H1 (cell line): ENCODE measurements around the gene TAMALIN. TPM values are rescaled to one million over a fixed set of nuclear protein-coding genes. Genes with fewer than 3 reads are reported as not detected.

Source experiments
- CTCF ChIA-PET: fragments of 300-600 bp; sonication (Branson Sonifier 250); formaldehyde crosslinking; loops from one replicate; lab custom pipeline; 2021; ENCODE audit not compliant: partially characterized antibody; lab: Charles Lee
- POLR2A ChIA-PET: fragments of 300-600 bp; sonication (Branson Sonifier 250); formaldehyde crosslinking; loops from one replicate; lab custom pipeline; 2021; ENCODE audit warnings: inconsistent platforms; ENCODE audit not compliant: partially characterized antibody; lab: Charles Lee
- DNase-seq, 2 experiments: peaks; one replicate each; pipeline versions ENCODE4 v3.0.0 to v3.0.0-alpha.2; 2010 to 2022; ENCODE audit warnings: low spot score in 2 of 2, low read depth in 1 of 2, mixed read lengths in 1 of 2
- FAIRE-seq: peaks from 2 replicates; lab custom pipeline; 2011; peaks lifted over from hg19 to GRCh38; lab: Jason Lieb, UNC
- H2AFZ ChIP-seq: 2 replicates; pipeline ENCODE4 v1.8.1; 2012; ENCODE audit warnings: low read length, inconsistent platforms
- H2AK5ac ChIP-seq: 2 replicates; pipeline ENCODE4 v1.6.1; 2013; ENCODE audit warnings: low read depth, low read length
- H2BK120ac ChIP-seq: replicated peaks from 2 replicates; pipeline ENCODE3; 2013; ENCODE audit warnings: low read depth, low read length, inconsistent platforms
- H2BK12ac ChIP-seq: 2 replicates; pipeline ENCODE4 v1.6.1; 2013; ENCODE audit warnings: low read depth, low read length
- H2BK15ac ChIP-seq: 2 replicates; pipeline ENCODE4 v1.6.1; 2013; ENCODE audit warnings: low read length
- H2BK20ac ChIP-seq: 2 replicates; pipeline ENCODE4 v1.6.1; 2013; ENCODE audit warnings: low read length
- H2BK5ac ChIP-seq: 2 replicates; pipeline ENCODE4 v1.6.1; 2013; ENCODE audit warnings: low read depth, low read length
- H3K14ac ChIP-seq: 2 replicates; pipeline ENCODE4 v1.6.1; 2013; ENCODE audit warnings: inconsistent platforms; ENCODE audit not compliant: insufficient read length
- H3K18ac ChIP-seq: 2 replicates; pipeline ENCODE4 v1.6.1; 2013; ENCODE audit warnings: low read length; ENCODE audit errors: extremely low read depth
- H3K23ac ChIP-seq: 2 replicates; pipeline ENCODE4 v1.6.1; 2013; ENCODE audit warnings: inconsistent platforms; ENCODE audit not compliant: insufficient read length
- H3K23me2 ChIP-seq: 2 replicates; pipeline ENCODE4 v1.6.1; 2013; ENCODE audit warnings: low read depth, low read length
- H3K27ac ChIP-seq: 2 replicates; pipeline ENCODE4 v1.6.1; 2011; ENCODE audit warnings: low read depth, low read length, inconsistent platforms
- H3K27me3 ChIP-seq, 4 experiments: replicated peaks in 1 of 4; 1 replicate in 1 of 4; 2 replicates in 3 of 4; pipeline versions ENCODE4 v1.6.1 to v1.8.1; 2011 to 2013; ENCODE audit warnings: low read length in 3 of 4, mild to moderate bottlenecking in 3 of 4, inconsistent platforms in 2 of 4, mixed read lengths in 2 of 4, moderate library complexity in 1 of 4; ENCODE audit not compliant: control insufficient read depth in 3 of 4, insufficient read depth in 3 of 4; ENCODE audit errors: extremely low read depth in 1 of 4
- H3K36me3 ChIP-seq, 4 experiments: 2 replicates each; pipeline versions ENCODE4 v1.6.1 to v1.8.1; 2011 to 2013; ENCODE audit warnings: mild to moderate bottlenecking in 4 of 4, low read length in 3 of 4, moderate library complexity in 2 of 4, control low read depth in 1 of 4, inconsistent platforms in 1 of 4; ENCODE audit not compliant: insufficient read depth in 4 of 4, control insufficient read depth in 2 of 4
- H3K4ac ChIP-seq: replicated peaks from 2 replicates; pipeline ENCODE3; 2013; ENCODE audit warnings: low read length, low read depth, mixed read lengths, inconsistent platforms; ENCODE audit not compliant: insufficient read length
- H3K4me1 ChIP-seq, 4 experiments: replicated peaks in 1 of 4; 1 replicate in 1 of 4; 2 replicates in 3 of 4; pipeline versions ENCODE4 v1.6.1 to v1.8.1; 2011 to 2013; ENCODE audit warnings: low read length in 3 of 4, inconsistent platforms in 2 of 4, mixed read lengths in 1 of 4; ENCODE audit not compliant: insufficient read depth in 4 of 4, control insufficient read depth in 3 of 4
- H3K4me2 ChIP-seq, 2 experiments: 2 replicates each; pipeline versions ENCODE4 v1.6.1 to v1.8.1; 2011 to 2013; ENCODE audit warnings: low read depth in 2 of 2, low read length in 2 of 2, control low read depth in 1 of 2, inconsistent platforms in 1 of 2, mild to moderate bottlenecking in 1 of 2; ENCODE audit not compliant: insufficient read depth in 1 of 2
- H3K4me3 ChIP-seq, 4 experiments: fragments of 200-600, 300-600 bp in 1 of 4; sonication (generic), shearing (Covaris generic), sonication (Bioruptor Twin) in 1 of 4; 2 replicates each; pipeline versions ENCODE4 v1.5.1 to v1.8.1; 2011 to 2016; ENCODE audit warnings: low read length in 4 of 4, low read depth in 3 of 4, control low read depth in 2 of 4, inconsistent platforms in 2 of 4, mild to moderate bottlenecking in 2 of 4, mixed read lengths in 1 of 4, moderate library complexity in 1 of 4; ENCODE audit not compliant: insufficient read depth in 2 of 4; ENCODE audit errors: extremely low read depth in 1 of 4
- H3K56ac ChIP-seq: replicated peaks from 2 replicates; pipeline ENCODE3; 2013; ENCODE audit warnings: low read depth, mild to moderate bottlenecking, mixed read lengths, low read length, inconsistent platforms; ENCODE audit not compliant: insufficient read length
- H3K79me1 ChIP-seq: 2 replicates; pipeline ENCODE4 v1.6.1; 2013; ENCODE audit warnings: low read depth, low read length, control low read depth
- H3K79me2 ChIP-seq, 2 experiments: 2 replicates each; pipeline versions ENCODE4 v1.6.1 to v1.8.1; 2012 to 2013; ENCODE audit warnings: low read length in 2 of 2, mild to moderate bottlenecking in 2 of 2, inconsistent platforms in 1 of 2; ENCODE audit not compliant: insufficient read depth in 2 of 2, control insufficient read depth in 1 of 2
- H3K9ac ChIP-seq, 4 experiments: replicated peaks in 1 of 4; 1 replicate in 1 of 4; 2 replicates in 3 of 4; pipeline versions ENCODE4 v1.6.1 to v1.8.1; 2011 to 2013; ENCODE audit warnings: low read depth in 3 of 4, low read length in 3 of 4, control low read depth in 2 of 4, mild to moderate bottlenecking in 2 of 4, moderate library complexity in 2 of 4, inconsistent platforms in 1 of 4; ENCODE audit errors: extremely low read depth in 1 of 4
- H3K9me3 ChIP-seq, 2 experiments: 2 replicates each; pipeline versions ENCODE4 v1.6.1 to v1.8.1; 2012 to 2013; ENCODE audit warnings: mild to moderate bottlenecking in 2 of 2, moderate library complexity in 2 of 2, control low read depth in 1 of 2, inconsistent platforms in 1 of 2, low read depth in 1 of 2, low read length in 1 of 2, mixed read lengths in 1 of 2; ENCODE audit not compliant: insufficient read depth in 2 of 2
- H4K20me1 ChIP-seq, 2 experiments: replicated peaks in 1 of 2; 2 replicates each; pipeline versions ENCODE3 to v1.8.1; 2011 to 2013; ENCODE audit warnings: inconsistent platforms in 2 of 2, low read length in 2 of 2, mild to moderate bottlenecking in 1 of 2; ENCODE audit not compliant: insufficient read depth in 2 of 2, control insufficient read depth in 1 of 2
- H4K5ac ChIP-seq: 2 replicates; pipeline ENCODE4 v1.6.1; 2013; ENCODE audit warnings: low read length, low read depth, mixed read lengths, inconsistent platforms; ENCODE audit not compliant: insufficient read length
- H4K8ac ChIP-seq: 2 replicates; pipeline ENCODE4 v1.8.0; 2013; ENCODE audit warnings: mild to moderate bottlenecking, moderate library complexity, low read length, inconsistent platforms; ENCODE audit not compliant: insufficient read depth; ENCODE audit errors: extremely low read depth
- H4K91ac ChIP-seq: replicated peaks from 2 replicates; pipeline ENCODE3; 2013; ENCODE audit warnings: low read length, mixed read lengths, inconsistent platforms; ENCODE audit not compliant: insufficient read length
- CBX5 ChIP-seq: fragments of 300-800, 300-1000 bp; sonication (generic); IDR thresholded peaks from 2 replicates; pipeline ENCODE4 v1.7.1; 2016; ENCODE audit warnings: antibody characterized with exemption, low read length, low read depth
- CBX8 ChIP-seq: fragments of 300-800, 300-1000 bp; sonication (generic); IDR thresholded peaks from 2 replicates; pipeline ENCODE4 v1.7.1; 2016; ENCODE audit warnings: low read depth, low read length, borderline replicate concordance
- HDAC2 ChIP-seq, 2 experiments: fragments of 300-600 bp in 1 of 2; sonication (generic) in 1 of 2; IDR thresholded peaks; 2 replicates each; pipeline ENCODE4 v1.6.1; 2011 to 2012; ENCODE audit warnings: low read depth in 2 of 2, low read length in 2 of 2, mild to moderate bottlenecking in 2 of 2, moderate library complexity in 2 of 2, borderline replicate concordance in 1 of 2, inconsistent platforms in 1 of 2
- JUN ChIP-seq: IDR thresholded peaks from 2 replicates; pipeline ENCODE4 v1.6.1; 2011; ENCODE audit warnings: low read depth, mild to moderate bottlenecking, improper control_type of control experiment, low read length
- MAFK ChIP-seq: IDR thresholded peaks from 2 replicates; pipeline ENCODE4 v1.6.1; 2012; ENCODE audit warnings: low read depth, mild to moderate bottlenecking, improper control_type of control experiment, low read length
- NANOG ChIP-seq: IDR thresholded peaks from 2 replicates; pipeline ENCODE4 v1.6.1; 2011; ENCODE audit warnings: low read length, low read depth, mild to moderate bottlenecking, inconsistent platforms; ENCODE audit not compliant: insufficient read depth, poor library complexity, severe bottlenecking
- RXRA ChIP-seq: IDR thresholded peaks from 2 replicates; pipeline ENCODE4 v1.6.1; 2011; ENCODE audit warnings: low read depth, mild to moderate bottlenecking, low read length, moderate library complexity; ENCODE audit not compliant: insufficient read depth
- SIRT6 ChIP-seq: IDR thresholded peaks from one replicate; pipeline ENCODE4 v1.7.1; 2012; ENCODE audit warnings: low read length, inconsistent platforms
- SP1 ChIP-seq: IDR thresholded peaks from 2 replicates; pipeline ENCODE4 v1.6.1; 2011; ENCODE audit warnings: low read depth, low read length
- SP4 ChIP-seq: IDR thresholded peaks from 2 replicates; pipeline ENCODE4 v1.6.1; 2012; ENCODE audit warnings: low read length, inconsistent platforms
- TAF1 ChIP-seq: IDR thresholded peaks from 2 replicates; pipeline ENCODE4 v1.6.1; 2011; ENCODE audit warnings: mild to moderate bottlenecking, low read depth, low read length
- ZNF274 ChIP-seq: IDR thresholded peaks from 2 replicates; pipeline ENCODE4 v1.7.0; 2012; ENCODE audit warnings: low read length, borderline replicate concordance; ENCODE audit errors: extremely low read depth
- WGBS, 2 experiments: shearing (Covaris generic) in 1 of 2; methylation state at CpG; one replicate each; pipeline versions ENCODE4 v1.1.6 to v1.1.7; 2013 to 2015; ENCODE audit warnings: low lambda C conversion rate in 2 of 2, mixed read lengths in 2 of 2, inconsistent platforms in 1 of 2, low coverage in 1 of 2, missing lambda C conversion rate in 1 of 2; ENCODE audit not compliant: insufficient replicate concordance in 2 of 2, insufficient coverage in 1 of 2, insufficient read length in 1 of 2; ENCODE audit errors: extremely low coverage in 1 of 2, missing lambda C conversion rate in 1 of 2; 5-methylcytosine and 5-hydroxymethylcytosine counted together
- polyA plus RNA-seq, 7 experiments: library from polyadenylated mRNA; depleted of rRNA in 3 of 7; stranded (reverse) in 5 of 7; unstranded in 2 of 7; fragments of >200 nt in 5 of 7; fragments of 200-250 nt in 2 of 7; gene quantifications; 1 replicate in 5 of 7; 2 replicates in 1 of 7; 4 replicates in 1 of 7; pipeline versions ENCODE4 v1.2.1 to v1.2.3, GENCODE V29; 2011 to 2013; ENCODE audit warnings: missing spikeins in 2 of 7, mixed read lengths in 2 of 7
- total RNA-seq: library from RNA; stranded (reverse); fragmentation: NEBNext Ultra II Directional; extraction: Animal tissue kit (Norgen Biotek cat#: 25700); gene quantifications from 2 replicates; pipeline ENCODE4 v1.2.1, GENCODE V29; 2021
- TF ChIP-seq, protein P1 (sequence below): IDR thresholded peaks from 2 replicates; pipeline ENCODE4 v1.6.1; 2011; ENCODE audit warnings: low read depth, mild to moderate bottlenecking, low read length; ENCODE audit not compliant: insufficient read depth

The TAMALIN gene
- total and polyA plus RNA-seq, 2 of the 8 experiments (the other 6 are each of a cell fraction or from before 2014, with no cell fraction given): 2.6 to 4.9 TPM

DNA sequence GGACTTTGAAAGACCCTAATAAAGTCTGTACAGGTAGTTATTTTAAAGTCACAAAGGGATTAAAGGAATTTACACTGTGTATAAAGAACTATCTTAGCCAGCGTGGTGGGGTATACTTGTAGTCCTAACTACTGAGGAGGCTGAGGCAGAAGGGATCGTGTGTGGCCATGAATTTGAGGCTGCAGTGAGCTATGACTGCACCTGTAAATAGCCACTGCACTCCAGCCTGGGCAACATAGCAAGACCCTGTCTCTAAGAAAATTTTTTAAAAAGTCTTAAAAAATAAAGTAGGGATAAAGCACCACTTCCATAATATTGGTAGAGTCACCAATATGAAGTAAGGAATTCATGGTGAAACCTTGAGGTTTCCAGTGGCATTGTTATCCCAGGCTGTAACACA, 37.1 kb upstream of the TAMALIN start:
- H3K56ac ChIP-seq: no peak overlapping the region
- H3K18ac ChIP-seq: no peak overlapping the region
- H2BK20ac ChIP-seq: no peak overlapping the region
- no peaks in the 10 kb centered on the region for H3K23me2 ChIP-seq
- peaks cover 0 to 27% of the 10 kb centered on the region in 2 experiments; a peak in 1 of 4 replicates for H3K79me2 ChIP-seq
- H4K20me1 ChIP-seq: peaks cover 9 to 17% of the 10 kb centered on the region in 2 experiments
- WGBS, 2 experiments: 86% methylated on average over 2 of the region's 2 CpGs; no CpG with 5 or more reads in 1 of the 2 experiments
- no peak overlapping the region for H3K27ac ChIP-seq
- H3K9me3 ChIP-seq: no peaks in the 10 kb centered on the region; a peak in 1 of 4 replicates
- peaks cover 6% of the 10 kb centered on the region; the same call in 1 of the 2 replicates for H3K79me1 ChIP-seq
- H3K4me1 ChIP-seq: peaks cover 0 to 12% (median 6%) of the 10 kb centered on the region in 4 experiments; a peak in 5 of 7 replicates
- no peaks in the 10 kb centered on the region for H3K36me3 ChIP-seq
- no peak overlapping the region for H3K9ac ChIP-seq
- H2BK5ac ChIP-seq: no peak overlapping the region
- CTCF ChIA-PET: interaction anchor here (0.7 to 4.9 kb wide), 25 partner anchors 8 to 204 kb away, joined by 3 to 55 read pairs (median 6); partner anchors contain the start of genes ACVRL1 and ANKRD33
- H2AFZ ChIP-seq: no peak overlapping the region
- no peak overlapping the region for H3K14ac ChIP-seq
- H4K8ac ChIP-seq: no peak overlapping the region
- H3K27me3 ChIP-seq: no peaks in the 10 kb centered on the region
- POLR2A ChIA-PET: interaction anchor here (0.6 kb wide), 1 partner anchor 143 kb away, joined by 3 read pairs; no protein-coding TSS in a partner anchor
- H3K23ac ChIP-seq: no peak overlapping the region
- H2AK5ac ChIP-seq: no peak overlapping the region
- H3K4ac ChIP-seq: no peak overlapping the region
- DNase-seq (no peak), FAIRE-seq (no peak)
- H2BK120ac ChIP-seq: no peak overlapping the region
- no peak overlapping the region for H3K4me3 ChIP-seq
- H4K5ac ChIP-seq: no peak overlapping the region
- H3K4me2 ChIP-seq: no peak overlapping the region
- H4K91ac ChIP-seq: no peak overlapping the region
- no peak overlapping the region for H2BK12ac ChIP-seq
- no peak overlapping the region for H2BK15ac ChIP-seq
- TF ChIP-seq MAFK (no peak), TAF1 (no peak), CBX5 (no peak), SP4 (no peak), JUN (no peak), CBX8 (no peak), NANOG (no peak), HDAC2 (IDR thresholded peaks at IDR 0.05; ENCODE audit: borderline replicate concordance in 1 of 2, low read depth in 2 of 2, low read length in 2 of 2) (no peak), SP1 (no peak), RXRA (no peak), SIRT6 (no peak), ZNF274 (no peak)
- TF ChIP-seq, protein P1, sequence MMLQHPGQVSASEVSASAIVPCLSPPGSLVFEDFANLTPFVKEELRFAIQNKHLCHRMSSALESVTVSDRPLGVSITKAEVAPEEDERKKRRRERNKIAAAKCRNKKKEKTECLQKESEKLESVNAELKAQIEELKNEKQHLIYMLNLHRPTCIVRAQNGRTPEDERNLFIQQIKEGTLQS: no peak
